Posterior vena cava (tissue), 2 donors: Measurements from ENCODE around the gene WDFY4. TPM values are rescaled to one million over a fixed set of nuclear protein-coding genes. Genes with fewer than 3 reads are reported as not detected.

Experiments used
- DNase-seq: peaks from one replicate; pipeline ENCODE4 v3.0.0-alpha.2; 2020; ENCODE audit warnings: low spot score
- intact Hi-C, 2 donors: fragments of 100-400 bp; cut with DNase I; formaldehyde crosslinking; loops; one replicate each; pipeline versions ENCODE4 v1.14.1 to v1.14.2; 2022 to 2023
- total RNA-seq, 2 donors: library from RNA; stranded (reverse); fragmentation: NEBNext Ultra II Directional; extraction: Animal tissue kit (Norgen Biotek cat#: 25700); gene quantifications; one replicate each; pipeline ENCODE4 v1.2.1, GENCODE V29; 2021
- donor health status: DM: yes; HTN: yes; CAD: no.
- donor health status: DM: yes; HTN: yes; CAD: no.

WDFY4 gene
- total RNA-seq, 2 donors from 2014 or later, result 6.8 to 13.2 TPM

DNA sequence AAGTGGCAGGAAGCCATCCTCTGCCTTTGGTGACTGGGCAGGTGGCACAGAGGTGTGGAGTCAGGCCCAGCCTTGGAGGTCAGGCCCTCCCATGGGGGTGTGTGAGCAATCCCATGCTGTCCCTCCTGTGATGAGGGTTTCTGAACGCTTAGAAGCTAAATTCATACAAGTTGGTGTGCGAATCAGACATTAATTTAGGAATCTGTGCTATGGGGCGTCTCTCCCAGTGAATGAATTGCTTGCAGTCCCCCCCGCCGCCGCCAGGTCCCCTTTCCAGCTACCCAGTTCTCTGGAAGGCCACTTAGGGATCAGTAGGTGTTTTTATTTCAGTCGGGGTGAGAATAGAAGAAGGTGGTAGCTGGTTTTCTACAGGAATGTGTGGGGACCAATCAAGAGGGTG is 217.4 kb downstream of the WDFY4 start:
- DNase-seq, result no peak
- intact Hi-C loops, result no loop called here

DNA sequence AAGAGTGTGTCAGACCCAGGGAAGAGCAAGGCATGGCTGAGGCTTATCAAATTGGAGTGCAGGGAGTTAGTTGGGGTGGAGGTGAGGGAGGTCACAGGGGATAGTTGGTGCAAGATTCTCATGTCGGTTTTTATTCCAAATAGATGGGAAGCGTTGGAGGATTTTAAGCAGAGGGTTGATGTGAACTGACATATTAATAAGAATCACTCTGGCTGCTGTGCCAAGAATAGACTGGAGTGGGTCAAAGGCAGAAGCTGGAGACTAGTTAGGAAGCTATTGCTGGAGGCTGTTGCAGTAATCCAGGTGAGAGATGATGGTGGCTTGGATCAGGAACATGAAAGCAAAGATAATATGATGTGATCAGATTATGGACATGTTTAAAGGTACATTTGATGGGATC is 218.5 kb downstream of the WDFY4 start:
- DNase-seq, result no peak
- intact Hi-C loops, result no loop called here

DNA sequence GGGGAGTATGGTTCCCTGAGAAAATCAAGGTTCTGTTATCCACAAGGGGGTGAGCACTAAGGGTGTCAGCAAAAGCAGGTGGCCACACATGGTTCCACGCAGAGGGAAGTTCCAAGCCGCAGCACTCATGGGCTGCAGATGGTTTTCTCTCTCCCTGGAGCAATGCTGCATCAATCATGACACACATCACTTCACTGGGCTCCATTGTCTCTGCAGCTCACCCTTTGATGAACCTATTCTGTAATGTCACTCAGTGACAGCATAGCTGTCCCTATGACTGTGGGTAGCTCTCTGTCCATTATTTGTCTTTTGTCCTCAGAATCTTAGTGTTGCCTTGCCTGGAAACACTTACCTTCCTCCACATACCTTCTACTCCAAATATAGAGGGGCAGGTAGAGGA is 220.2 kb downstream of the WDFY4 start:
- intact Hi-C loops, result no loop called here
- no peak for DNase-seq

DNA sequence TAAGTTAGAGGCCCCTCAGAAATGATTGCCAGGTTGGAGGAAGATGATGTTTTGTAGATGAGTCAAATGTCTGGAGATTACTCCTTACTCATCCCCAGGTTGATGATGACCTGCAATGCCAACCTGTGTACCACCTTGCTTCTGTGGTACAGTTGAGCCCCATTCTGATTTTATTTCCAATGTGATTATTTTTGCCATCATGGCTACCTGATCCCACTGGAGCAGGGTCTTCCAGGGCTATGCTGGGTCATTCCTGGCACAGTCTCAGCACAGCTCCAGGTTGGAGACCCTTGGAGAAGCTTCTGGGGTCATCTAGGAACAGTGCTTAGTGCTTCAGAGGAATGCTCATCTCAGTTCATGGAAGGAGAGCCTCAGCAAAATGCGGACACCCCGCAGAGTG is 220.6 kb downstream of the WDFY4 start:
- DNase-seq, result no peak

DNA sequence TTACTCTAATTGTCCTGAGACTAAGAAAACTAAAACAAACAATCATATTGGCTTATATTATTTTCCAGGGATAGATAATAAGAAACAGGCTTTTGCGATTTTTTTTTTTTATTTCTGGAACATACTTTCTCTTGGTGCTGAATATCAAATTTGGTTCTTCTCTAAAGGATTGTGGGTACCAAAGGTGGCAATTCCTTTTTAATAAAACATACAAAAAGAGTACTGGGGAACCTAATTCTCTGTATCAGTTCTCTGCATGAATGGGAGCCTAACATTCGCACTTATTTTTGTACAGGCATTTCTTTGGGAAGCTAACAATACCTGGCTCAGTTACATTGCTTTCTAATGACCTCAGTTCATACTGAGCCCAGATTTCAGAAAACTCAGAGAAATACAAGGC is 222.2 kb downstream of the WDFY4 start:
- intact Hi-C loops, result no loop called here
- no peak for DNase-seq

More for the DNA sequence above, 220.6 kb downstream of the WDFY4 start:
- intact Hi-C loops, result no loop called here

DNA sequence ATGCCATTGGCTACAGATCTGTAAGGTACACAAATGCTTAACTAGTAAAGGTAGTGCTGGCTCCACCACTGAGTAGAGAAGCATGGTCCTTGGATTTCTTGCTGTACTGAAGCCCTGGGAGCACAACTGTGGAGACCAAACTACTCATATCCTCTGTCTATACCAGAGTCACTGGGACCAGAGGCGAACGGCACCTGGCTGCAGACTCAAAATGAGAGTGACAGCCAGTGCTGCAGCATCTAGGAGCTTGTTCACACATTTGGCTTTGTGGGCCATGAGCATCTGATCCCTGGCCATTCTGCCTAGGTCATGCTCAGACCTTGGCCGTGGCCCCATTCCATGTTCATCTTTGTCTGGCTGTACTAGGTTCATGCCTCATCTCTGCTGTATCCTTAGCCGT is 223.1 kb downstream of the WDFY4 start:
- intact Hi-C loops, result no loop called here
- DNase-seq, result no peak

DNA sequence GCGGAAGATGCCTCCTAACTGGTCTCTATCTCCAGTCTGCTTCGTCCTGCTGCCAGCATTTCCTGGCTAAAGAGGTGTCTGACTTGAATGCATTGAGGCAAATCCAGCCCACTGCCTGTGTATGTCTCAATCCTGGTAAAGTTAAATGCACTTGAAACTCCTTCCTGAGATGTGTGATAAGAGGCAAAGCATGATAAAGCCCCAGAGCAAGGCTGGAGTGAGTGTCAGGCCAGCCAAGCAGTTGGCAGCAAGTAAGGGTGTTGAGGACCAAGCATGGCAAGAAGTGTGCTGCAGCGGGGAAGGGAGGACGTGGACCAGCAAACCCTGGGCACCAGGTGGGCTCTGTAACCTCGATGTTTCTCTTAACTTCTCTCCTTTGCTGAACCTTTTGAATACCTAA is 225.9 kb downstream of the WDFY4 start:
- intact Hi-C loops, result no loop called here
- DNase-seq, result no peak

DNA sequence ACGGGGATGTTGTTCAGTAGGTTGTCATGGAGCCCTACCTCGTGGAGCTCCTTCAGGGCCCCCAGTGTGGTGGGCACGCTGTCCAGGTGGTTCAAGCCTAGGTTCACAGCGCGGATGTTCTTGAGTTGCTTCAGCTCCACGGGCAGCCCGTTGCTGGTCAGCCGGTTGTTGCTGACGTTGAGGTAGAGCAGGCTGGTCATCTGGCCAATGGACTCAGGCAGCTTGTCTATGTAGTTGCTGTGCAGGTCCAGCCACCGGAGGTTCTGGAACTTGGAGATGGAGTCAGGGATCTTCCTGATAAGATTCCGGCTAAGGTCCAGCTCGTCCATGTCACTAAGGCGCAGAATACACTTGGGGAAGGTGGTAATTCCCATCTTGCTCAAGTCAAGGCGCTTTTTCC is 229.0 kb downstream of the WDFY4 start:
- no peak for DNase-seq
- intact Hi-C loops, result no loop called here

DNA sequence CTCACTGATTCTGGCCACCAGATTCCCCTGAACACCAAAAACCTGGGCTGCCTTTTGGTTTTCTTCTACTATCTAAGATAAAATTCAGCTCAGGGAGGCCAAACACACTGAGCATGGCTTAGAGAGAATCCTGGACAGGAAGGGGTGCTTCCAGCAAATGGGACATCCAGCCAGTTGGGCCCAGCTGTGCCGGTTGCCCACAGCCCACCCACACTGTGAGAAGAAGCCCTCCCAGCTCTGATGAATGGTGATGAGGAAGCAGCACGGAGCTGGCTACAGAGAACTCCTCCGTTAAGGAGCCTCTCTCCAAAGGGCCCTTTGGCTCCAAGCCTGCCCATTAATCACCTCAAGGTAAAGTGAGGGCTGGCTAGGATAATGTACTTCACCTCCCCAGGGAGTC is 239.1 kb downstream of the WDFY4 start:
- intact Hi-C loops, result no loop called here
- no peak for DNase-seq

DNA sequence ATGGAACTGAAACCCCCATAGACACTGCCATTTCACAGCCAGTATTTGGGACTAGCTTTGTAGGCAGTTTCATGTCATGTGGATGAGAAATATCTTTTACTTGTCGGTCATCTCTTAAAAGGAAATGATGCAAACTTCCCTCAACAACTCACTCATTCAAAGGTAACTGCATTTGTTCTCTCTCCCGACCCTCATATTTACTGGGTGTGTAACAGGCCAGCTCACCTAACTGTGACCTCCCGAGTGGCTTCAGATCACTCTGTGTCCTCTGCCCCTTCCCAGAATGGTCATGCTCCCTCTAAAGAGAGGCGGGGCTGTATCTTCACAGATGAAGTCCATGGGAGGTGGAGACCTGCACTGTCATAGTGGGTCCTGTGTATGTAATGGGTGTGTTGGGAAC is 240.3 kb downstream of the WDFY4 start:
- no peak for DNase-seq
- intact Hi-C loops, result no loop called here

DNA sequence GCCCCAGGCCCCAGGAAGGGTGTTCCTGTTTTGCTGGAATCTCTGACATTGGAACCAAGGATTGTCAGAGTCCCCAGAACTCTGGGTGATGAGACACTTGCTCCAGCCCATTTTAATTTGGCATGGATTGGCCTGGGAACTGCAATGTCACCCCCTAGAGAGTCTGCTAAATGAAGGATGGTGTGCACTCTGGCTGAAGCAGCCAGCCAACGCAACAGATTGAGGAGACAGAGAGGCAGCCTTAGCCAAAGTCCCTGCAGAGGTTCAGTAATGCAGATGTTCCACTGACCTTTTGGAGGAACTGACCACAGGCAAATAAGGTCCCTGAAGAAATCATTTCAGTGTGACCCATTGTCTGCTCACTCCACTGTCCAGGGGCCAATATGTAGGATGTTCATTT is 241.6 kb downstream of the WDFY4 start:
- intact Hi-C loops, result no loop called here
- no peak for DNase-seq

DNA sequence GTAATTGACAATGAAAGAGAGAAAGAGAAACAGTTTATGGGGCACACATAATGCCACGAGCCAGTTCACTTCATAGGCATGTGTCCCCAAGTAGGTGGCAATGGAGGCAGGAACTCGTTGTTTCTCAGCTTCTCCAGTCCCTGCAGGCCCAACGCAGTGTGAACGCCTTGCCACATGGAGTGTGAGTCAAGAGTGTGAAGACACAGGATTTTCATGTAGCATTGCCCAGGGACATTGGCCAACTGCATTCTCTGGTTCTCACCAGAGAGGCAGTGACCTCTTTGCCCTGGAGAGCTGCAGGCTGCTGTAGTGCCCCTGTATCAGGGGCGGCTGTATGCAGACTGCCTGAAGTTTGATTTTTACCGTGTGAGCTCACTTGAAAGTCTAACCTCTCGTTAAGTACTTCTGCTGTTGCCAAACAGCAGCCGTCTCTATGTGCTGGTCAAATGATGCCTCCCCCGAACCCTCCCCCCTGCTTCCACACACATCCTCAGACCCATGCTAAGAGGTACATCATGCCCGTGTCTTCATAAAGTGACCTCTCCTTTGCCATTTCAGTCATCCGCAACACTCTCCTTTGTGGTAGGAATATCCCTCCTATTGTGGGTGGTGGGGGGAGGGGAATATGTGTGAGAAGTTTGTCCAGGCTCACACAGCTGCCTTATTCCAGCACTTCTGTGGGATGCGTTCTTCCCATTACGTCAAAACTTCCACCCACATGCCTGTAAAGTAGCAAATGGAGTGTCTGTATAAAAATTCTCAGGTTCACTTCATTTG is 242.3 kb downstream of the WDFY4 start:
- intact Hi-C loops, result no loop called here
- no peak for DNase-seq

DNA sequence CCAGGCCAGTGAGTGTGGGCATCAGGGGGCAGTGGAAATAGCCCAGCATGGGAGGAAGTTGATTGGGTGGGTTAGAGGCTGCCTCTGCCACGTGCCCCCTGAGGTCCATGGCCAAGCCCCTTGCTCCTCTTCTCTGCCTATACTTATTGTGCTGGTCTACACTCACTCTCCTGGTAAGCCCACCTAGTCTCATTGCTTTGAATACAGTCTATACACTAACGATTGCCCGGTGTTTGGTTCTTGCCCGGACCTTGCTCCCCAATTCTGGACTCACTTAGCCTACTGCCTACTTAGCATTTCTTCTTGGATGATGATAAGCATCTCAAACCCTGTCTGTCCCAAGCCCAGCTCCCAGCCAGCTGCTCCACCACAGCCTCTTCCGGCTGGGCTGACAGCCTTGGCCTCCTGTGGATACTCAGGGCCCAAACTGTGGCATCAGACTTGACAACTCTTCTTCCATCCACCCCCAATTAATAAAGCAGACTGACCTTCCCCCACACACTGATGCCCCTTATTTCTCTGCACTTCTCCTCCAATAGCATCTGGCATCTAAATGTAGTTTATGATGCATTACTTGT is 244.8 kb downstream of the WDFY4 start:
- no peak for DNase-seq
- intact Hi-C loops, result no loop called here

DNA sequence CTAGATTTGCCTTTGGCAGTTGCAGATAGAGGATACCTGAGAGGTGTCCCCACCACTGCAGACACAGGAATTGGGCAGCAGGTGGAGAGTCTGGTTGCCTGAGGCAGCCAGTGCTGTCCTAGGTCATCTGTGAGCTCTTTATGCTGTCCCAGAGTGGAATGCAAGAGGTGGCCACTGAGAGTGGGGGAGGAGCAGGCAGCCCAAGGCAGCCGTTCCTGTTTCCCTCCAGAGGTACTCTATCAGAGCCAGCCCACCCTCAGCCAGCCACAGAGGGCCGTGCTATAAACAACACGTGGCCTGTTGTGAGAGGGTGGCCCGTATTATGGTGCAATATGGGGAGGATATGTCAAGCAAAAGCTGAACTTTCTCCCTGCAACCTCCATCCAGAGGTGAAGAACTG is 246.5 kb downstream of the WDFY4 start:
- intact Hi-C loops, result loop anchor here in 1 of 2 donors (5.0 kb wide), 1 partner anchor 701 kb away; no protein-coding TSS in a partner anchor
- no peak for DNase-seq

DNA sequence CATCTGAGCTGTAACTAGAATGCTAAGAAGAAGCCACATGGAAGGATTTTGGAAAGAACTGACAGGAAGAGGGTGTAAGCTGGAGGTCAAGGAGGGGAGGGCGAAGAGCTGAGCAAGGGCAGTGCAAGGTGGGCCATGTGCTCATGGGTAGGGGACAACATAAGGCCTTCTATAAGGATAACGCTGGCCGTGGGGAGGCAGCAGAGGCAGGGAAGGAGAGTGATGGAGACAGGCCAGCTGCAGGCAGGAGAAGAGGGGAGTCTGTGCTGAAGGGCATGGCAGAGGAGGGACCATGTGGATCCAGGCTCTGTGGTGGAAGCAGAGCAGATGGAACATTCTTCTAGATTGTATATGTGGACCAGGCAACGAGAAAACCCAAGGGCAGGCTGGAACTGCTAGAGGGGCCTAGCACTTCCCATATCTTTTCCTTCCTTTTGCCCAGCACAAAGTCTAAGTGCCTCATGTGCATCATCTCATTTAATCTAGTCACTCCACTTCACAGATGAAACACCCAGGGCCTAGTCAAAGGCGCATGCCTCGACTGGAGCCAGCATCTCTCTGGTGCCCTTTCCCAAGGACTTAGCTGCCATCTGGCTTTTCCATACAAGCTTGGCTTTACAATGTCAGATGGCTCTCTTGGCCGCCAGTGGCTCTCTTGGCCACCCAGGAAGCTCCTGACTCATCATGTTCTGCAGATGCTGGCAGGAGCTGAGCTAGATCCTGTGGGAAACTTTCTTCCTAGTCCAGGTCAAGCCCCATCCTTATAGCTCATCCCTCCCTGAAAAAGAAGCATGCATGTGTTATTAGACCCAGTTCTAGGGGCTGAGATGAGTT is 248.4 kb downstream of the WDFY4 start:
- intact Hi-C loops, result loop anchor here in 1 of 2 donors (5.0 kb wide), 1 partner anchor 699 kb away; no protein-coding TSS in a partner anchor
- DNase-seq, result no peak

DNA sequence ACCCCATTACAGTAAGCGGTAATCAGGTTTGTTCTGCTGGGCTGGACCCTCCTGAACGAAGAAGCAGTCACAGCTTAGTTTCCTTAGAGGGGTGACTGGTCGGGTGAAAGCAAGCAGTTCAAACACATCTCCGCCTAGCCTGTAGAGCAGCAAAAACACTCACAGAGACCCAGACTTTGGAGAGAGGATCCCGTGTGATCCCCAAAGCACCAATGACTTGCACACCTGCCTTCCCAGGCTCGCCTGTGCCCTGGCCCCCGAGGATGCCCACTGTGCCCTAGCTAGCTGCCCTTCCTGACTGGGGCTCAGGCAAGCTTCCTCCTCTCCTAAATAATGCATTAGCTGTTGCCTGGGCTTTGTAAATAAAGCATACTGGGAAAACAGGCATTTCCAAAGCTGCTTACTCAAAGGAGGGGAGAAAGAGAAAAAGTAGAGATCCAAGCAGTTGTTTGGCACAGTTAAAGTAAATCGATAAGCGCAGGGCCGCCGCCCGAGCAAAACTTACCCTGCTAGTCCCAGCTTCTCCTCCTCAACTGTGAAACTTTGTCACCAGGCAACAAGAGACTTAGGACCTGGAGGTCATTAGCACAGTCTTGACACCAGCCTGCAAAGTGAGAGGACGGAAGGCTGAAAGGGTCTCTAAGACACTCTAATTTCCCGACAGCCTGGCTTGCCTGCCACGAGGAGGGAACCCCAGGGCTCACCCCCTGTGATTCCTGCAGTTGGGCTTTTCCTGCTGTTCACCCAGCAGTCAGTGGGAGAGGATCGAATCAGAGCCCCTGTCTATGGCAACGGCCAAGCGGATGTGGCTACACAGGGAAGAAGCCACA is 250.2 kb downstream of the WDFY4 start:
- no peak for DNase-seq
- intact Hi-C loops, result loop anchor here in 1 of 2 donors (1.0 to 5.0 kb wide), 2 partner anchors 39 to 697 kb away; no protein-coding TSS in a partner anchor

DNA sequence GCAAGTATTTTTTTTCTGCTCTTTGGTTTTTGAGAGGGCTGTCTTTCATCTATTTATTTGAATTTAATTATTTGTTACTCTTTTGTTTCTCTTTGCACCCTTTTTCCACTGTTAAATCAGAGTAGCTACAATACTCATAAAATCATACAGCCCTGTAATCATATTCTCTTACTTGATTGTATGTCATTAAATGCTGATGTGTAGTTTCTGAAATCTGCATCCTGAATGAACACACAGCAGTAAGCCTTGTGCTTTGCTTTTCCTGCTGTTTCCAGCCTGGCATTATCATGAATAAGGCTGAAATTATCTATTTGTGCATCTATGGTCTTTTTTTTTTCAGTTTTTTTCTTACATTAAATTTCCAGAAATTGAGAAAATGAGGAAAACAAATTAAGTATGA is 250.9 kb downstream of the WDFY4 start:
- no peak for DNase-seq
- intact Hi-C loops, result loop anchor here in 1 of 2 donors (1.0 kb wide), 1 partner anchor 39 kb away; no protein-coding TSS in a partner anchor

DNA sequence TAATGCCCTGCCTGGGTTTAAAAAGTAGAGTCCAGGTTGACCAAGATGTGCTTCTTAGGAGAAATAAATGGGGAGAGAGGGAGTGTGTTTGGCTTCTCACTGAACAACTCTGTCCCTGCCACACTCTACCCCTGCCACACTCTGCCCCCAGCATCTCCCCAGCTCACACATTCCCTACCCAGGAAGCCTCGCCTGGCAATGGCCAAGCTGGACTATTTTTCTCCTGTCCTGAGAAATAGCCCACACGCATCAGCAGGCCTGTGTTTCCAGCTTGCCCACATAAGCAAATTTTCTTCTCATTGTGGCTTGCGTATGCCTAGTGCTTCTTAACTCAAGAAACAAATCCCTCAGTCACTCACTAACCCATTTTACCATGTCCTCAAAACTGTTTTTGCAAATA is 253.1 kb downstream of the WDFY4 start:
- no peak for DNase-seq
- intact Hi-C loops, result no loop called here

DNA sequence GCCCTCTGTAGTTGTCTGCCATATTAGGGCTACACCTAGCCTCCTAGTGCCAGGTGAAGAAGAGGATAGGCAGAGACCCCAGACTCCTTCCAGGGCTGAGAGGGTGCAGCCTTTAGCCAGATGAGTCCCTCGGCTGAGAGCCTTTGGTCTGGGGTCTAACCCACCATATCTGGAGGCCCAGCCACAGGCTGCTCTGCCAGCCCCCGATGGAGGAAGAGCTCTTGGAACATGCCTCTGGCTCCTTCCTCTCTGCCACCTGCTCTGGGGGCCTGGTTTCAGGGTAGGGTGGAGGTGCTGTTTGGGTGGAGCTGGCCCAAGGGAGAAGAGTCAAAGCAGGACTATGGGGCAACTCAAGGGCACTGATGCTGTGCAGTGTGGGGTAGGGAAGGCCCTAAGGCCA is 253.6 kb downstream of the WDFY4 start:
- intact Hi-C loops, result no loop called here
- no peak for DNase-seq
